Right lobe of liver (tissue), 4 donors: ENCODE data around the gene CPA1.

Source experiments
- CTCF ChIP-seq, 4 donors: fragments of 200-600 bp in 3 of 4; fragments of 450-650 bp in 1 of 4; IDR thresholded peaks; one replicate each; pipeline versions ENCODE4 v1.5.1 to v1.8.0; 2016 to 2022; ENCODE audit warnings: antibody characterized with exemption in 4 of 4, mild to moderate bottlenecking in 2 of 4
- POLR2A ChIP-seq: fragments of 450-650 bp; IDR thresholded peaks from one replicate; pipeline ENCODE4 v1.6.1; 2017; ENCODE audit warnings: antibody characterized with exemption, mild to moderate bottlenecking
- donor health status: DM: no; HTN: no; CAD: no.
- donor health status: DM: no; HTN: no; CAD: no.
- donor health status: DM: no; HTN: yes; CAD: no.

- TF ChIP-seq POLR2A (no peak), CTCF (IDR thresholded peaks at IDR 0.05) (no peak)
Observed at GRCh38 chr7:130361681-130362080, 18.6 kb upstream of the CPA1 start.
